ENCODE measurements around the gene STPG1. TPM values are rescaled to one million over a fixed set of nuclear protein-coding genes. Genes with fewer than 3 reads are reported as not detected.
A peak's percentile ranks its signal among the peaks of the same experiment; 100 is the strongest.

Gene STPG1
- total and polyA plus RNA-seq, 9 of the 15 experiments (the other 6 are each of a cell fraction or from before 2014, with no cell fraction given) = 5.0 to 11.9 (median 8.3) TPM

DNA sequence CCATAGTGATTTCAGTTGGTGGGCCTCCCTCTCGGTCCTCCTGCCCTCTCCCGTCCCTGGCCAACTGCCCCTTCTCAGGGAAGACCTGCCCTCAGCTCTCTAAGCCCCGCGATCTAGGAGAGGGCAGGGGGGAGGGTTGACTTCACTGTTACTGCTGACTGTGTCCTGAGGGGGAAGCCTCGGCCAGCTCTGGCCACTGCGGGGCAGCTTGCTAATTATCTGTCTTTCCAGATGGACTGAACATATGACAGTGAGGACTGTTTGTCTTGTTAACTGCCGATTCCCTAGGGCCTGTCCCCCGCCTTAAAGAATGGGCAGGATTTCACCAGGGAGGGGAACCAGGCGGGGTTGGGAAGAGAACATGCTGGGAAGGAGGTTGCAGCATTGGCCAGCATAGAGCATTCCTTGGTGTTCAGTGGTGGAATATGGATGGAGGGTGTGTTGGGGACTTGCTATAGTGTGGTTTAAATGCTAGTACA lies 24.9 kb upstream of the STPG1 start (continued):
- TF ChIP-seq, protein P1, sequence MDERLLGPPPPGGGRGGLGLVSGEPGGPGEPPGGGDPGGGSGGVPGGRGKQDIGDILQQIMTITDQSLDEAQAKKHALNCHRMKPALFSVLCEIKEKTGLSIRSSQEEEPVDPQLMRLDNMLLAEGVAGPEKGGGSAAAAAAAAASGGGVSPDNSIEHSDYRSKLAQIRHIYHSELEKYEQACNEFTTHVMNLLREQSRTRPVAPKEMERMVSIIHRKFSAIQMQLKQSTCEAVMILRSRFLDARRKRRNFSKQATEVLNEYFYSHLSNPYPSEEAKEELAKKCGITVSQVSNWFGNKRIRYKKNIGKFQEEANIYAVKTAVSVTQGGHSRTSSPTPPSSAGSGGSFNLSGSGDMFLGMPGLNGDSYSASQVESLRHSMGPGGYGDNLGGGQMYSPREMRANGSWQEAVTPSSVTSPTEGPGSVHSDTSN (CRISPR knock-in tag; IDR thresholded peaks at IDR 0.05; ENCODE audit: low read depth) = no peak
- TF ChIP-seq, protein P1 (tag; conservative IDR thresholded peaks at IDR 0.05; ENCODE audit: low read depth) = peak; percentile 72
- TF ChIP-seq CHD1 (IDR thresholded peaks at IDR 0.05; ENCODE audit: low read length) (no peak), ZNF644 (tag; IDR thresholded peaks at IDR 0.05; ENCODE audit: low read depth) (no peak), PTBP1 (IDR thresholded peaks at IDR 0.05; ENCODE audit: low read depth, low read length) (no peak), SIN3A (IDR thresholded peaks at IDR 0.05; ENCODE audit: borderline replicate concordance in 2 of 2, control insufficient read depth in 1 of 2, low read depth in 2 of 2, low read length in 2 of 2) (no peak), CHCHD3 (CRISPR knock-in tag; IDR thresholded peaks at IDR 0.05) (no peak), ZNF23 (CRISPR knock-in tag; IDR thresholded peaks at IDR 0.05) (no peak), ZNF668 (CRISPR knock-in tag; IDR thresholded peaks at IDR 0.05) (no peak), XRCC5 (IDR thresholded peaks at IDR 0.05; ENCODE audit: low read depth, low read length) (no peak), PTTG1 (tag; IDR thresholded peaks at IDR 0.05; ENCODE audit: low read depth) (no peak), TAL1 (IDR thresholded peaks at IDR 0.05) (peak; percentile 82), ZNF780A (CRISPR knock-in tag; IDR thresholded peaks at IDR 0.05) (no peak), MEF2D (tag; conservative IDR thresholded peaks at IDR 0.05; ENCODE audit: low read depth) (no peak), SMARCA5 (IDR thresholded peaks at IDR 0.05) (no peak), NR1H2 (CRISPR knock-in tag; IDR thresholded peaks at IDR 0.05) (no peak), ZNF41 (CRISPR knock-in tag; conservative IDR thresholded peaks at IDR 0.05) (no peak), KAT2B (IDR thresholded peaks at IDR 0.05; ENCODE audit: low read depth, low read length) (no peak)
- TF ChIP-seq, protein P2, sequence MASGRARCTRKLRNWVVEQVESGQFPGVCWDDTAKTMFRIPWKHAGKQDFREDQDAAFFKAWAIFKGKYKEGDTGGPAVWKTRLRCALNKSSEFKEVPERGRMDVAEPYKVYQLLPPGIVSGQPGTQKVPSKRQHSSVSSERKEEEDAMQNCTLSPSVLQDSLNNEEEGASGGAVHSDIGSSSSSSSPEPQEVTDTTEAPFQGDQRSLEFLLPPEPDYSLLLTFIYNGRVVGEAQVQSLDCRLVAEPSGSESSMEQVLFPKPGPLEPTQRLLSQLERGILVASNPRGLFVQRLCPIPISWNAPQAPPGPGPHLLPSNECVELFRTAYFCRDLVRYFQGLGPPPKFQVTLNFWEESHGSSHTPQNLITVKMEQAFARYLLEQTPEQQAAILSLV (tag; IDR thresholded peaks at IDR 0.05) = no peak
- TF ChIP-seq, protein P3, sequence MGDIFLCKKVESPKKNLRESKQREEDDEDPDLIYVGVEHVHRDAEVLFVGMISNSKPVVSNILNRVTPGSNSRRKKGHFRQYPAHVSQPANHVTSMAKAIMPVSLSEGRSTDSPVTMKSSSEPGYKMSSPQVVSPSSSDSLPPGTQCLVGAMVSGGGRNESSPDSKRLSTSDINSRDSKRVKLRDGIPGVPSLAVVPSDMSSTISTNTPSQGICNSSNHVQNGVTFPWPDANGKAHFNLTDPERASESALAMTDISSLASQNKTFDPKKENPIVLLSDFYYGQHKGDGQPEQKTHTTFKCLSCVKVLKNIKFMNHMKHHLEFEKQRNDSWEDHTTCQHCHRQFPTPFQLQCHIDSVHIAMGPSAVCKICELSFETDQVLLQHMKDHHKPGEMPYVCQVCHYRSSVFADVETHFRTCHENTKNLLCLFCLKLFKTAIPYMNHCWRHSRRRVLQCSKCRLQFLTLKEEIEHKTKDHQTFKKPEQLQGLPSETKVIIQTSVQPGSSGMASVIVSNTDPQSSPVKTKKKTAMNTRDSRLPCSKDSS (IDR thresholded peaks at IDR 0.05; ENCODE audit: low read depth, partially characterized antibody) = no peak
- TF ChIP-seq, protein P4, sequence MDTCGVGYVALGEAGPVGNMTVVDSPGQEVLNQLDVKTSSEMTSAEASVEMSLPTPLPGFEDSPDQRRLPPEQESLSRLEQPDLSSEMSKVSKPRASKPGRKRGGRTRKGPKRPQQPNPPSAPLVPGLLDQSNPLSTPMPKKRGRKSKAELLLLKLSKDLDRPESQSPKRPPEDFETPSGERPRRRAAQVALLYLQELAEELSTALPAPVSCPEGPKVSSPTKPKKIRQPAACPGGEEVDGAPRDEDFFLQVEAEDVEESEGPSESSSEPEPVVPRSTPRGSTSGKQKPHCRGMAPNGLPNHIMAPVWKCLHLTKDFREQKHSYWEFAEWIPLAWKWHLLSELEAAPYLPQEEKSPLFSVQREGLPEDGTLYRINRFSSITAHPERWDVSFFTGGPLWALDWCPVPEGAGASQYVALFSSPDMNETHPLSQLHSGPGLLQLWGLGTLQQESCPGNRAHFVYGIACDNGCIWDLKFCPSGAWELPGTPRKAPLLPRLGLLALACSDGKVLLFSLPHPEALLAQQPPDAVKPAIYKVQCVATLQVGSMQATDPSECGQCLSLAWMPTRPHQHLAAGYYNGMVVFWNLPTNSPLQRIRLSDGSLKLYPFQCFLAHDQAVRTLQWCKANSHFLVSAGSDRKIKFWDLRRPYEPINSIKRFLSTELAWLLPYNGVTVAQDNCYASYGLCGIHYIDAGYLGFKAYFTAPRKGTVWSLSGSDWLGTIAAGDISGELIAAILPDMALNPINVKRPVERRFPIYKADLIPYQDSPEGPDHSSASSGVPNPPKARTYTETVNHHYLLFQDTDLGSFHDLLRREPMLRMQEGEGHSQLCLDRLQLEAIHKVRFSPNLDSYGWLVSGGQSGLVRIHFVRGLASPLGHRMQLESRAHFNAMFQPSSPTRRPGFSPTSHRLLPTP (IDR thresholded peaks at IDR 0.05; ENCODE audit: borderline replicate concordance, extremely low read depth, insufficient read length) = no peak
